ENCODE results near the gene LDLRAD4. TPM values are rescaled to one million over a fixed set of nuclear protein-coding genes. Genes with fewer than 3 reads are reported as not detected.

The LDLRAD4 gene
- total and polyA plus RNA-seq, 9 of the 15 experiments (the other 6 are each of a cell fraction or from before 2014, with no cell fraction given) = 0.01 TPM; not detected in 8

DNA sequence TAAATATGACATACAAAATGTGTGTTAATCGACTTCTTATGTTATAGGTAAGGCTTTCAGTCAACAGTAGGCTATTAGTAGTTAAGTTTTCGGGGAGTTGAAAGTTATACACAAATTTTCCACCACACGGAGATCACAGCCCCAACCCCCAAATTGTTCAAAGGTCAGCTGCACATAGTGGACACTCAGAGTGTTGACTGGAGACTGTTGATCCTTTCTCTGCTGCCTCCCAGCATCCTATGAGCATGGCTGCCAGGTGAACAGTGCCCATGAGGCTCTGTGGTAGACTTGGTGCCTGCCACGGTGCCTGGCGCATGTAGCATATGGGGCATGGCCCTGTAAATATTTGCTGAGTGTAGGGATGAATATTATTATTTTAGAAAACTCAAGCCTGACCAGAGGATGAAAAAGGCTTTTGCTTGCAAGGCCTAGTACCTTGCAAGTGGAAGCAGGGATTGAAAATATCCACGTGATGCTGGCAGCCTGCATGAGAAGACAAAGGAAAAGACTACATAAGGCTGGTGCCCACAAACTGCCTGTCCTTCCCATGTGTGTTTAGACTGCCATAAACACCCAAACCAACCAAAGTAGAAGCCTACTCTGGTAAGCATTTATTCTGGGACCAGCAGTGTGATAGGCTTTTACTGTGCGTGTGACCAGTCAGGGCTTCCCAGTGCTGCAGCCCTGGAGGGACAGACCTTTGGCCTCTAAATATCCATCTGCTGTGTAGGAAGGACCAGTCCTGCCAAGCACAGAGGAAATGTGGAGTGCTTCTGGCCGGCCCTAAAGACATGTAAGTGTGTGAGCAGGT is 226.1 kb downstream of the LDLRAD4 start (continued):
- no peak for TF ChIP-seq KLF13 (tag; IDR thresholded peaks at IDR 0.05; ENCODE audit: borderline replicate concordance, low read depth)

DNA sequence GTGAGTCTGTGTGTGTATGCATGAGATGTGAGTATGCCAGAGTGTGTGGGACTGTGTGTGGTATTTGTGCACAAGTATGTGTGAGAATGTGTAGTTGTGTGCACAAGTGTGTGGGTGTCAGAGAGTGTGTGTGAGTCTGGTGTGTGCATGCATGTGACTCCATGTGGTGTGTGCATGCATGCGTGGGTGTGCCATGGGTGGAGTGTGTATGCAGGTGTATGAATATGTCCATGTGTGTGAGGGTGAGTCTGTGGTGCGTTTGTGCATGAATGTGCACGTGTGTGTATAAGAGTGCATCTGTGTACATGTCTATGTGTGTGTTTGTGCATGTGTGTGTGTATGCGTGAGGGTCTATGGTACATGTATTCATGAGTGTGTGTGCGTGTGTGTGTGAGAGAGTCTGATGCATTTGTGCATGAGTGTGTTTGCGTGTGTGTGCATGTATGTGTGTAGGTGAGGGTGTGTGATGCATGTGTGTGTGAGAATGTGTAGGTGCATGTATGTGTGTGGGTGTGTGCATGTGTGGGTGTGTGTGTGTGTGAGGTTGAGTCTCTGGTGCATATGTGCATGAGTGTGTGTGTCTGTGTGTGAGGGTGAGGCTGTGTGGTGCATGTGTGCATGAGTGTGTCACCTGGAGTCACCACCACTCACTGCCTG is 226.8 kb downstream of the LDLRAD4 start:
- H2AFZ ChIP-seq (ENCODE audit: low read depth, low read length) = no peak overlapping the region
- ChIA-PET POLR2A (no interaction called here), CTCF (ENCODE audit: low intra/inter-chr PET ratio) (no interaction called here)
- H3K9me1 ChIP-seq (ENCODE audit: control insufficient read depth, insufficient read depth, low read length) = no peaks in the 10 kb centered on the region
- H3K36me3 ChIP-seq (ENCODE audit: control insufficient read depth, insufficient read depth, low read length) = no peaks in the 10 kb centered on the region
- no peak for TF ChIP-seq MTF1 (CRISPR knock-in tag; IDR thresholded peaks at IDR 0.05; ENCODE audit: borderline replicate concordance)
- no peak for TF ChIP-seq CAMTA2 (CRISPR knock-in tag; conservative IDR thresholded peaks at IDR 0.05)
- TF ChIP-seq, protein P1, sequence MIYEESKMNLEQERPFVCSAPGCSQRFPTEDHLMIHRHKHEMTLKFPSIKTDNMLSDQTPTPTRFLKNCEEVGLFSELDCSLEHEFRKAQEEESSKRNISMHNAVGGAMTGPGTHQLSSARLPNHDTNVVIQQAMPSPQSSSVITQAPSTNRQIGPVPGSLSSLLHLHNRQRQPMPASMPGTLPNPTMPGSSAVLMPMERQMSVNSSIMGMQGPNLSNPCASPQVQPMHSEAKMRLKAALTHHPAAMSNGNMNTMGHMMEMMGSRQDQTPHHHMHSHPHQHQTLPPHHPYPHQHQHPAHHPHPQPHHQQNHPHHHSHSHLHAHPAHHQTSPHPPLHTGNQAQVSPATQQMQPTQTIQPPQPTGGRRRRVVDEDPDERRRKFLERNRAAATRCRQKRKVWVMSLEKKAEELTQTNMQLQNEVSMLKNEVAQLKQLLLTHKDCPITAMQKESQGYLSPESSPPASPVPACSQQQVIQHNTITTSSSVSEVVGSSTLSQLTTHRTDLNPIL (CRISPR knock-in tag; IDR thresholded peaks at IDR 0.05) = no peak
- no peak for TF ChIP-seq ZNF263 (CRISPR knock-in tag; IDR thresholded peaks at IDR 0.05; ENCODE audit: borderline replicate concordance)
- TF ChIP-seq EP400 (IDR thresholded peaks at IDR 0.05) = no peak
- TF ChIP-seq, protein P2, sequence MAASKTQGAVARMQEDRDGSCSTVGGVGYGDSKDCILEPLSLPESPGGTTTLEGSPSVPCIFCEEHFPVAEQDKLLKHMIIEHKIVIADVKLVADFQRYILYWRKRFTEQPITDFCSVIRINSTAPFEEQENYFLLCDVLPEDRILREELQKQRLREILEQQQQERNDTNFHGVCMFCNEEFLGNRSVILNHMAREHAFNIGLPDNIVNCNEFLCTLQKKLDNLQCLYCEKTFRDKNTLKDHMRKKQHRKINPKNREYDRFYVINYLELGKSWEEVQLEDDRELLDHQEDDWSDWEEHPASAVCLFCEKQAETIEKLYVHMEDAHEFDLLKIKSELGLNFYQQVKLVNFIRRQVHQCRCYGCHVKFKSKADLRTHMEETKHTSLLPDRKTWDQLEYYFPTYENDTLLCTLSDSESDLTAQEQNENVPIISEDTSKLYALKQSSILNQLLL (CRISPR knock-in tag; IDR thresholded peaks at IDR 0.05; ENCODE audit: borderline replicate concordance) = no peak
- TF ChIP-seq, protein P3, sequence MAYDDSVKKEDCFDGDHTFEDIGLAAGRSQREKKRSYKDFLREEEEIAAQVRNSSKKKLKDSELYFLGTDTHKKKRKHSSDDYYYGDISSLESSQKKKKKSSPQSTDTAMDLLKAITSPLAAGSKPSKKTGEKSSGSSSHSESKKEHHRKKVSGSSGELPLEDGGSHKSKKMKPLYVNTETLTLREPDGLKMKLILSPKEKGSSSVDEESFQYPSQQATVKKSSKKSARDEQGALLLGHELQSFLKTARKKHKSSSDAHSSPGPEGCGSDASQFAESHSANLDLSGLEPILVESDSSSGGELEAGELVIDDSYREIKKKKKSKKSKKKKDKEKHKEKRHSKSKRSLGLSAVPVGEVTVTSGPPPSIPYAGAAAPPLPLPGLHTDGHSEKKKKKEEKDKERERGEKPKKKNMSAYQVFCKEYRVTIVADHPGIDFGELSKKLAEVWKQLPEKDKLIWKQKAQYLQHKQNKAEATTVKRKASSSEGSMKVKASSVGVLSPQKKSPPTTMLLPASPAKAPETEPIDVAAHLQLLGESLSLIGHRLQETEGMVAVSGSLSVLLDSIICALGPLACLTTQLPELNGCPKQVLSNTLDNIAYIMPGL (CRISPR knock-in tag; IDR thresholded peaks at IDR 0.05) = no peak
- TF ChIP-seq, protein P4, sequence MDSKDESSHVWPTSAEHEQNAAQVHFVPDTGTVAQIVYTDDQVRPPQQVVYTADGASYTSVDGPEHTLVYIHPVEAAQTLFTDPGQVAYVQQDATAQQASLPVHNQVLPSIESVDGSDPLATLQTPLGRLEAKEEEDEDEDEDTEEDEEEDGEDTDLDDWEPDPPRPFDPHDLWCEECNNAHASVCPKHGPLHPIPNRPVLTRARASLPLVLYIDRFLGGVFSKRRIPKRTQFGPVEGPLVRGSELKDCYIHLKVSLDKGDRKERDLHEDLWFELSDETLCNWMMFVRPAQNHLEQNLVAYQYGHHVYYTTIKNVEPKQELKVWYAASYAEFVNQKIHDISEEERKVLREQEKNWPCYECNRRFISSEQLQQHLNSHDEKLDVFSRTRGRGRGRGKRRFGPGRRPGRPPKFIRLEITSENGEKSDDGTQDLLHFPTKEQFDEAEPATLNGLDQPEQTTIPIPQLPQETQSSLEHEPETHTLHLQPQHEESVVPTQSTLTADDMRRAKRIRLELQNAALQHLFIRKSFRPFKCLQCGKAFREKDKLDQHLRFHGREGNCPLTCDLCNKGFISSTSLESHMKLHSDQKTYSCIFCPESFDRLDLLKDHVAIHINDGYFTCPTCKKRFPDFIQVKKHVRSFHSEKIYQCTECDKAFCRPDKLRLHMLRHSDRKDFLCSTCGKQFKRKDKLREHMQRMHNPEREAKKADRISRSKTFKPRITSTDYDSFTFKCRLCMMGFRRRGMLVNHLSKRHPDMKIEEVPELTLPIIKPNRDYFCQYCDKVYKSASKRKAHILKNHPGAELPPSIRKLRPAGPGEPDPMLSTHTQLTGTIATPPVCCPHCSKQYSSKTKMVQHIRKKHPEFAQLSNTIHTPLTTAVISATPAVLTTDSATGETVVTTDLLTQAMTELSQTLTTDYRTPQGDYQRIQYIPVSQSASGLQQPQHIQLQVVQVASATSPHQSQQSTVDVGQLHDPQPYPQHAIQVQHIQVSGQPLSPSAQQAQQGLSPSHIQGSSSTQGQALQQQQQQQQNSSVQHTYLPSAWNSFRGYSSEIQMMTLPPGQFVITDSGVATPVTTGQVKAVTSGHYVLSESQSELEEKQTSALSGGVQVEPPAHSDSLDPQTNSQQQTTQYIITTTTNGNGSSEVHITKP (IDR thresholded peaks at IDR 0.05; ENCODE audit: partially characterized antibody) = no peak
- no peak for TF ChIP-seq GATAD2A (IDR thresholded peaks at IDR 0.05)
- no peak overlapping the region for H3K27ac ChIP-seq (ENCODE audit: extremely low read depth, low read depth, low read length)
- in situ Hi-C loops (cut with MboI) = no loop called here
- no peak overlapping the region for H3K9ac ChIP-seq (ENCODE audit: insufficient read depth in 1 of 2, low read depth in 2 of 2, low read length in 2 of 2)
- H3K27me3 ChIP-seq (ENCODE audit: control insufficient read depth in 2 of 2, insufficient read depth in 2 of 2, low read length in 2 of 2) = peaks cover 23 to 61% of the 10 kb centered on the region in 2 experiments
- ATAC-seq = no peak
- H3K4me3 ChIP-seq = no peak overlapping the region
- BruUV-seq (replicated peaks) = no TSS peak
- no peaks in the 10 kb centered on the region for H3K9me3 ChIP-seq (replicated peaks; ENCODE audit: control insufficient read depth, insufficient read depth, low read depth, low read length)
- DNase-seq (ENCODE audit: extremely low read depth in 1 of 4, low spot score in 3 of 4) = no peak
- 0% methylated on average over 5 of the region's 6 CpGs for WGBS (ENCODE audit: insufficient coverage, low coverage, missing lambda C conversion rate)
- no peaks in the 10 kb centered on the region for H3K4me1 ChIP-seq (replicated peaks in 1 of 2; ENCODE audit: control insufficient read depth in 2 of 2, insufficient read depth in 2 of 2, low read length in 2 of 2)
- no peak overlapping the region for H3K4me2 ChIP-seq (ENCODE audit: insufficient read depth, low read length)
- no peaks in the 10 kb centered on the region; the same call in 1 of the 2 replicates for H4K20me1 ChIP-seq (replicated peaks; ENCODE audit: control insufficient read depth, insufficient read depth, low read length)
- H3K79me2 ChIP-seq (ENCODE audit: control insufficient read depth, insufficient read depth, low read length) = no peaks in the 10 kb centered on the region
- intact Hi-C loops (cut with micrococcal nuclease) = no loop called here
- no peak for FAIRE-seq

All from K562 (cell line).